Transverse colon (tissue), 4 donors: ENCODE data around the gene TRIM25. TPM values are rescaled to one million over a fixed set of nuclear protein-coding genes. Genes with fewer than 3 reads are reported as not detected.

Experiments used
- DNase-seq: peaks from one replicate; pipeline ENCODE4 v3.0.0-alpha.2; 2019
- H3K27ac ChIP-seq, 4 donors: fragments of 200-600 bp; sonication (generic); 2 replicates each; pipeline ENCODE4 v1.5.1; 2016 to 2018; ENCODE audit warnings: inconsistent platforms in 4 of 4
- H3K27me3 ChIP-seq: fragments of 200-600 bp; sonication (generic); 2 replicates; pipeline ENCODE4 v1.5.1; 2017; ENCODE audit warnings: inconsistent platforms
- H3K36me3 ChIP-seq, 4 donors: fragments of 200-600 bp; sonication (generic); 2 replicates each; pipeline ENCODE4 v1.5.1; 2017 to 2019; ENCODE audit warnings: inconsistent platforms in 4 of 4
- H3K4me1 ChIP-seq, 4 donors: fragments of 200-600 bp; sonication (generic); 2 replicates each; pipeline ENCODE4 v1.5.1; 2017 to 2020; ENCODE audit warnings: inconsistent platforms in 4 of 4
- H3K4me3 ChIP-seq, 4 donors: fragments of 200-600 bp; sonication (generic); 1 replicate in 1 of 4; 2 replicates in 3 of 4; pipeline versions ENCODE4 v1.5.1 to v1.6.1; 2017 to 2019; ENCODE audit warnings: inconsistent platforms in 4 of 4
- H3K9me3 ChIP-seq, 2 donors: fragments of 200-600 bp; sonication (generic); 2 replicates each; pipeline ENCODE4 v1.5.1; 2017 to 2019; ENCODE audit warnings: inconsistent platforms in 2 of 2
- EP300 ChIP-seq: sonication (generic); formaldehyde crosslinking; IDR thresholded peaks from one replicate; pipeline ENCODE4 v1.6.1; 2017; ENCODE audit warnings: antibody characterized with exemption, low read depth
- POLR2A ChIP-seq: fragments of 450-650 bp; IDR thresholded peaks from one replicate; pipeline ENCODE4 v1.6.1; 2016; ENCODE audit warnings: antibody characterized with exemption, mild to moderate bottlenecking, moderate library complexity
- POLR2AphosphoS5 ChIP-seq, 3 donors: sonication (generic); formaldehyde crosslinking; IDR thresholded peaks; one replicate each; pipeline ENCODE4 v1.6.1; 2016; ENCODE audit warnings: antibody characterized with exemption in 3 of 3
- WGBS, 2 donors: methylation state at CpG; one replicate each; pipeline ENCODE4 v1.1.5; 2018; ENCODE audit warnings: low coverage in 1 of 2; 5-methylcytosine and 5-hydroxymethylcytosine counted together
- in situ Hi-C, 4 donors: fragments of 200-750 bp; cut with MboI; loops; one replicate each; pipeline versions ENCODE4 v1.15.0 to v1.15.1; 2017; ENCODE audit warnings: low sequenced_read_pairs in 3 of 4, low pct_ligation_motif_present in 1 of 4, low pct_unique_long_range_greater_than_20kb in 1 of 4
- intact Hi-C: fragments of 100-400 bp; cut with DNase I; formaldehyde crosslinking; loops from one replicate; pipeline ENCODE4 v1.15.1; 2023; ENCODE audit warnings: low total_unique reads
- total RNA-seq, 4 donors: library from RNA; depleted of rRNA; stranded (reverse); fragments of >200 nt; gene quantifications; one replicate each; pipeline ENCODE4 v1.1.0, GENCODE V29; 2016
- TF ChIP-seq, protein P1 (sequence below), 5 experiments: fragments of 200-600 bp in 3 of 5; fragments of 450-650 bp in 2 of 5; sonication (generic) in 3 of 5; IDR thresholded peaks; 1 replicate in 2 of 5; 2 replicates in 3 of 5; pipeline ENCODE4 v1.5.1; 2016 to 2017; ENCODE audit warnings: antibody characterized with exemption in 5 of 5, inconsistent platforms in 3 of 5, mild to moderate bottlenecking in 2 of 5, moderate library complexity in 1 of 5

TRIM25 gene
- total RNA-seq, 4 donors from 2014 or later = 67.5 to 251 (median 97.7) TPM

DNA sequence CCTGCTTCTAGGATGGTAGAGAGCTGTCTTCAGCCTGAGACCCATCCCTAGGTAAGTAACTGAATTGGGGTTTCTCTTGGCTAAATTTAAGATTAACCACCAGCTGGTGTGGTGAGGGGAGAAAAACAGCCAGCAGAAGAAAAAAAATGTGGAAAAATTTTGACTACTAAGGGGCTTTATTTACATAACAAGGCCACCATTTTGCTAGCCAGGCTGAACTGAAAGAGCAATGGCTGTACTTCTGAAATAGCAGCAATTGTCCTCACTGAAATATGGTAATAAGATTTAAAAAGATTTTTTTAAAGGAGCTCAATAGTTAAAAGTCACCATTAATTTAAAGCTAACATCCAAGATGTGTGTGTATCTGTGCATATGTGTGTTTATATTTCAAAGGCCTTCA is 12.4 kb upstream of the TRIM25 start:
- Histone ChIP-seq H3K4me3 (no peak overlapping the region), H3K4me1 (no peaks in the 10 kb centered on the region), H3K9me3 (peaks cover 7 to 8% of the 10 kb centered on the region in 2 donors), H3K36me3 (no peaks in the 10 kb centered on the region), H3K27me3 (no peaks in the 10 kb centered on the region), H3K27ac (no peak overlapping the region)
- TF ChIP-seq, protein P1, sequence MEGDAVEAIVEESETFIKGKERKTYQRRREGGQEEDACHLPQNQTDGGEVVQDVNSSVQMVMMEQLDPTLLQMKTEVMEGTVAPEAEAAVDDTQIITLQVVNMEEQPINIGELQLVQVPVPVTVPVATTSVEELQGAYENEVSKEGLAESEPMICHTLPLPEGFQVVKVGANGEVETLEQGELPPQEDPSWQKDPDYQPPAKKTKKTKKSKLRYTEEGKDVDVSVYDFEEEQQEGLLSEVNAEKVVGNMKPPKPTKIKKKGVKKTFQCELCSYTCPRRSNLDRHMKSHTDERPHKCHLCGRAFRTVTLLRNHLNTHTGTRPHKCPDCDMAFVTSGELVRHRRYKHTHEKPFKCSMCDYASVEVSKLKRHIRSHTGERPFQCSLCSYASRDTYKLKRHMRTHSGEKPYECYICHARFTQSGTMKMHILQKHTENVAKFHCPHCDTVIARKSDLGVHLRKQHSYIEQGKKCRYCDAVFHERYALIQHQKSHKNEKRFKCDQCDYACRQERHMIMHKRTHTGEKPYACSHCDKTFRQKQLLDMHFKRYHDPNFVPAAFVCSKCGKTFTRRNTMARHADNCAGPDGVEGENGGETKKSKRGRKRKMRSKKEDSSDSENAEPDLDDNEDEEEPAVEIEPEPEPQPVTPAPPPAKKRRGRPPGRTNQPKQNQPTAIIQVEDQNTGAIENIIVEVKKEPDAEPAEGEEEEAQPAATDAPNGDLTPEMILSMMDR (IDR thresholded peaks at IDR 0.05) = no peak
- TF ChIP-seq EP300 (no peak), POLR2AphosphoS5 (IDR thresholded peaks at IDR 0.05) (no peak), POLR2A (no peak)
- in situ Hi-C loops (loop anchor here in 1 of 4 donors (25.0 kb wide), 1 partner anchor 114 kb away; no protein-coding TSS in a partner anchor), intact Hi-C loops (no loop called here)
- no peak for DNase-seq

DNA sequence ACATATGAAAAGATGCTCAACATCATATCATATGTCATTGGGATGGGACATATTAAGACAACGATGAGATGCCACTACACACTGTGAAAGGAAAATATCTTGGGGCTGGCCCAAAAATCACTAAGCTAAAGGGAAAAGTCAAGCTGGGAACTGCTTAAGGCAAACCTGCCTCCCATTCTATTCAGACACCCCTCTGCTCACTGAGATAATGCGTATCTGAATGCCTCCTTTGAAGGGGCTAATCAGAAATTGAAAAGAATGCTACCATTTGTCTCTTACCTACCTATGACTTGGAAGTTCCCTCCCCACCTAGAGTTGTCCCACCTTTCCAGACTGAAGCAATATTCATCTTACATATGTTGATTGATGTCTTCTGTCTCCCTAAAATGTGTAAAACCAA is 11.2 kb upstream of the TRIM25 start:
- TF ChIP-seq, protein P1 (IDR thresholded peaks at IDR 0.05) = no peak
- no peak for TF ChIP-seq POLR2A
- no peak for TF ChIP-seq EP300
- no peak for TF ChIP-seq POLR2AphosphoS5 (IDR thresholded peaks at IDR 0.05)
- in situ Hi-C loops (loop anchor here in 1 of 4 donors (25.0 kb wide), 1 partner anchor 113 kb away; no protein-coding TSS in a partner anchor), intact Hi-C loops (no loop called here)
- Histone ChIP-seq H3K9me3 (peaks cover 7 to 8% of the 10 kb centered on the region in 2 donors), H3K4me1 (no peaks in the 10 kb centered on the region), H3K4me3 (no peak overlapping the region), H3K36me3 (no peaks in the 10 kb centered on the region), H3K27me3 (no peaks in the 10 kb centered on the region), H3K27ac (no peak overlapping the region)
- no peak for DNase-seq
- 96 to 100% methylated on average over 2 of the region's 2 CpGs for WGBS, 2 donors

DNA sequence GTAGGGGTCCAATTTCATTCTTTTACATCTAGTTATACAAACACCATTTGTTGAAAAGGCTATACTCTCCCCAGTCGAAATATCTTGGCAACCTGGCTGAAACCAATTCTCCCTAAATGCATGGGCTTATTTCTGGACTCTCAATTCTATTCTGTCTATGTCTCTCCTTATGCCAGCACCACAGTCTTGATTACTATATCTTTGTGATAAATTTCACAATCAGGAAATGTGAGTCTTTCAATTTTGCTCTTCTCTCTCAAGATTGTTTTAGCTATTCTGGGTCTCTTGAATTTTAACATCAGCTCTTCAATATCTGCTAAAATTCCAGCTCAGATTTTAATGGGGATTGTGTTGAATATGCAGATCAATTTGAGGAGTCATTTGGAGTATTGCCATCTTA is 5.9 kb upstream of the TRIM25 start:
- in situ Hi-C loops (no loop called here), intact Hi-C loops (no loop called here)
- Histone ChIP-seq H3K4me3 (no peak overlapping the region), H3K4me1 (peaks cover 4 to 21% (median 11%) of the 10 kb centered on the region in 4 donors), H3K27ac (no peak overlapping the region), H3K9me3 (no peaks in the 10 kb centered on the region), H3K27me3 (no peaks in the 10 kb centered on the region), H3K36me3 (no peaks in the 10 kb centered on the region)
- TF ChIP-seq POLR2A (no peak), POLR2AphosphoS5 (IDR thresholded peaks at IDR 0.05) (no peak), EP300 (no peak)
- TF ChIP-seq, protein P1 (IDR thresholded peaks at IDR 0.05) = no peak
- DNase-seq = no peak
- whole genome bisulfite sequencing, 2 donors = 97% methylated on average over 1 of the region's 1 CpG; no CpG with 5 or more reads in 1 of the 2 donors

DNA sequence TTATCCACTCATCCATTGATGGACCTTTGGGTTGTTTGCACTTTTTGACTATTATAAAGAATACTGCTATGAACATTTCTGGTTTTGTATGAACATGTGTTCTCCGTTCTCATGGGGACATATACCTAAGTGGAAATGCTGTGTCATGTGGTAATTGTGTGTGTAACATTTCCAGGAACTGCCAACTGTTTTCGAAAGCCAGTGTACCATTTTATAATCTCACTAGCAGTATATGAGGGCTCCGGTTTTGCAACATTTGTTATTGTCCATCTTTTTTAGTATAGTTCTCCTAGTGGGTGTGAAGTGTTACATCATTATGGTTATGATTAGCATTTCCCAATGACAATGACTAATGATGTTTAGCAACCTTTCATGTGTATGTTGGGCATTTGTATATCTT is 5.1 kb upstream of the TRIM25 start:
- peaks cover 6 to 23% (median 11%) of the 10 kb centered on the region in 4 donors for H3K4me1 ChIP-seq
- in situ Hi-C loops (no loop called here), intact Hi-C loops (no loop called here)
- no peak overlapping the region for H3K4me3 ChIP-seq
- DNase-seq = no peak
- H3K27me3 ChIP-seq = no peaks in the 10 kb centered on the region
- H3K9me3 ChIP-seq = no peaks in the 10 kb centered on the region
- TF ChIP-seq POLR2AphosphoS5 (IDR thresholded peaks at IDR 0.05) (no peak), POLR2A (no peak), EP300 (no peak)
- TF ChIP-seq, protein P1 (IDR thresholded peaks at IDR 0.05) = no peak
- H3K27ac ChIP-seq = no peak overlapping the region
- 66 to 73% methylated on average over 3 of the region's 3 CpGs for WGBS, 2 donors
- no peaks in the 10 kb centered on the region for H3K36me3 ChIP-seq
